ENCODE results near the gene RPS4Y2.

The RPS4Y2 gene

GRCh38 chrY:20817067-20817466 is 61.2 kb downstream of the RPS4Y2 start:
- DNase-seq (ENCODE audit: low read depth in 3 of 3, low spot score in 1 of 3): no peak
